Fibroblast of villous mesenchyme (primary cell): ENCODE measurements around the gene CDC37. TPM values are rescaled to one million over a fixed set of nuclear protein-coding genes. Genes with fewer than 3 reads are reported as not detected.

Experiments used
- DNase-seq: peaks from one replicate; pipeline ENCODE4 v3.0.0-alpha.2; 2010; ENCODE audit warnings: low read depth
- H3K4me3 ChIP-seq: 2 replicates; pipeline ENCODE4 v1.5.1; 2011; ENCODE audit warnings: low read depth, mild to moderate bottlenecking, low read length
- total RNA-seq: library from RNA; depleted of rRNA; stranded (reverse); fragments of >200 nt; gene quantifications from 2 replicates; pipeline ENCODE4 v1.2.3, GENCODE V29; 2012
- TF ChIP-seq, protein P1 (sequence below): IDR thresholded peaks from 2 replicates; pipeline ENCODE4 v1.5.1; 2012; ENCODE audit warnings: low read depth, mild to moderate bottlenecking, low read length; ENCODE audit not compliant: insufficient read depth

CDC37 gene
- total RNA-seq, 1 donor: 164 TPM

DNA sequence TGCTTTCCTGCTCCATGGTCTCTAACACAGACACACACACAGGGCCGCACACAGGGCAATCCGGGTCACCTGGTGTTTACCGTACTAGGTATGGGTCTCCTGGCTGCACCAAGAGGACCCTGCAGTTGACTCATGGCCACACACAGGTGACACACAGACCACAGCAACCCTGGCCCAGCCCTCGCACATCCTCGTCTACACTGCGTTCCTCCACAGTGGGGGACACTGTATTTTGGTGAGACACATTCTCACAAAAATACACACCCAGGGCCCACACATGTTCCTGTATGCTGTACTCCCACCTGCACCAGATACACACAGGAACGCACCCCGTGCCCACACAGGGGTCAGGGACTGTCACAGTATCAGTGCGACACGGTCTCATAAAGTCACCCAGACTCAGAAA, 29.8 kb upstream of the CDC37 start:
- TF ChIP-seq, protein P1, sequence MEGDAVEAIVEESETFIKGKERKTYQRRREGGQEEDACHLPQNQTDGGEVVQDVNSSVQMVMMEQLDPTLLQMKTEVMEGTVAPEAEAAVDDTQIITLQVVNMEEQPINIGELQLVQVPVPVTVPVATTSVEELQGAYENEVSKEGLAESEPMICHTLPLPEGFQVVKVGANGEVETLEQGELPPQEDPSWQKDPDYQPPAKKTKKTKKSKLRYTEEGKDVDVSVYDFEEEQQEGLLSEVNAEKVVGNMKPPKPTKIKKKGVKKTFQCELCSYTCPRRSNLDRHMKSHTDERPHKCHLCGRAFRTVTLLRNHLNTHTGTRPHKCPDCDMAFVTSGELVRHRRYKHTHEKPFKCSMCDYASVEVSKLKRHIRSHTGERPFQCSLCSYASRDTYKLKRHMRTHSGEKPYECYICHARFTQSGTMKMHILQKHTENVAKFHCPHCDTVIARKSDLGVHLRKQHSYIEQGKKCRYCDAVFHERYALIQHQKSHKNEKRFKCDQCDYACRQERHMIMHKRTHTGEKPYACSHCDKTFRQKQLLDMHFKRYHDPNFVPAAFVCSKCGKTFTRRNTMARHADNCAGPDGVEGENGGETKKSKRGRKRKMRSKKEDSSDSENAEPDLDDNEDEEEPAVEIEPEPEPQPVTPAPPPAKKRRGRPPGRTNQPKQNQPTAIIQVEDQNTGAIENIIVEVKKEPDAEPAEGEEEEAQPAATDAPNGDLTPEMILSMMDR: no peak
- H3K4me3 ChIP-seq: no peak overlapping the region
- DNase-seq: no peak

DNA sequence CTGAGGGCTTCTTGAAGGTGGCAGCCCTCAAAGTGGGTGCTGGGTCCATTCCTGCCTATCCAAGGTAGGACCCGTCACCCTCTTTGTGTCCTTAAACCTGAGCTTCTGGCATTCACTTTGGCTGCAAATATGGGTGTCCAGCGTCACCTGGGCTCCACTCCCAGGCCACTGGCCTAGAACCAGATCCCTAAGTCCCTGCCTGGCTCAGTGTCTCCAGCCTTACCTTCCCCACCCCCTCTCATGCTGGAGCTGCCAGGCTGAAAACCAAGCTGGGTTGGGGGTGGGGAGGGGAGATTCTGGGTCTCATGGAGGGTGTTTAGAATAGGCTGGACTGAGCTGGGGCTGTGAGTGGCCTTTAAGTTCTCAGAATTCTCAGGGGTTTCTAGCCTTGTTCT, 29.4 kb upstream of the CDC37 start:
- peak overlapping the region; percentile 79 for H3K4me3 ChIP-seq
- DNase-seq: no peak
- TF ChIP-seq, protein P1: no peak

DNA sequence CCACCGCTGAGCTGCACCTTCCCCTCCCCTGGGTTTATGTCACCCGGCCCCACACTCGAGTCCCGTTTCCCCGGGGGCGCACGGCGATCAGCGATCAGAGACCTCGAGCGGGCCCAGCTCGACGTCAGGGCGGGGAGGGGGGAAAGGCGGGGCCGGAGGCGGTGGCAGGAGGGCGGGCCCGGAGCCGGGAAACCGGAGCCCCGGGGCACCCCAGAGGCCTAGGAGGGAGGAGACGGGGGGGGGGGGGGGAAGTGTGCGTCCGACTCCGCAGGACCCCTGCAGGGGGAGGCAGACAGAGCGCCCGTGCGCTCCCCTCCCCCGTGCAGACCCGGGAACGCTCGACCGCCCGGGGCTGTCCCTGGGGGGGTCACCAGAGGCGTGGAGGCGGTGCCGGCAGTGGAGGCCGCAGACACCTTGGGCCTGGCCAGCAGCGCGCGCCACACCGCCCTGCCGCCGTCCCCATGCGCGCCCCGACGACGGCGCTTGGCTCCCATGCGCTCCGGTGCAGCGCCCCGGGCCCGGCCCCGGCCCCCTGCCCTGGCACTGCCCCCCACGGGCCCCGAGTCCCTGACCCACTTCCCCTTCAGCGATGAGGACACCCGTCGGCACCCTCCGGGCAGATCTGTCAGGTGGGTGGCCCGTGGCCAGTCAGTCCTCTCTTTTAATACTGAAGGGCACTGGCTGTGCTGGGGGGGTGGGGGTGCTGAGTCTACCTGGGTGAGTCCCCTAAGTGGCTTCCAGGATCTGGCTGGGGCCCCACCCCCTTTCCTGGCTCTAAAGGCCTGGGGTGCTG, 28.8 kb upstream of the CDC37 start:
- TF ChIP-seq, protein P1: no peak
- peak overlapping the region; percentile 79 for H3K4me3 ChIP-seq
- DNase-seq: peak; percentile 65

DNA sequence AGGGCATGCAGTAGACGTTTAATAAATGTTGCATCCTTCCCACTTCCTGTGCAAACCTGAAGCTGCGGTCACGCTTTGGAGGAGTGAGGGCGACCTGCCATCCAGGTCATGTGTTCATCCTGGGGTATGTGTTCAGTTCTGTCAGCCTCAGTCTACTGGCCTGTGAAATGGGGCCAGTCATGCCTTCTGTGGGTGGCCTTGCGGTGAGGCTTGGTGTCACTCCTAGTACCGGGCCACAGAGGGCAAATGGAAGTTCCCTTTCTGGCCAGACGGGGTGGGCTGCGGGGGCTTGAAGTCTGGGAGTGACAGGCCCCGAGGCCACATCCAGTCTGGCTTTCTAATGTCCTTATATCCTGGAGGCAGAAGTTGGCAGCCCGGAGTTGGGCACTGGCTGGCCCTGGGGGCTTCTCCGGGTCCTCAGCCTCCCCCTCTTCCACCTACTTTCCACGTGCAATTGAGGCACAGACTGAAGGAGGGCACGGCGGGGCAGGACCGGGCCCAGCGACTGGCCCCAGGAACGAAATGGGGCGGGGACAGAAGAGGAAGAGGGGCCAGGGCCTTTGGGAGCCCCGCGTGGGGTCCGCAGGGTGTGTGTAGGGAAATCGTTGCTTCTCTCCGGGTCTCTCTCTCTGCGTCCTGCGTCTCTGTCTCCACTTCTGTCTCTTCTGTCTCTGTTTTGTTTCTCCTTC, 28.1 kb upstream of the CDC37 start:
- TF ChIP-seq, protein P1: no peak
- H3K4me3 ChIP-seq: peak overlapping the region; percentile 79
- peak; percentile 31 for DNase-seq

DNA sequence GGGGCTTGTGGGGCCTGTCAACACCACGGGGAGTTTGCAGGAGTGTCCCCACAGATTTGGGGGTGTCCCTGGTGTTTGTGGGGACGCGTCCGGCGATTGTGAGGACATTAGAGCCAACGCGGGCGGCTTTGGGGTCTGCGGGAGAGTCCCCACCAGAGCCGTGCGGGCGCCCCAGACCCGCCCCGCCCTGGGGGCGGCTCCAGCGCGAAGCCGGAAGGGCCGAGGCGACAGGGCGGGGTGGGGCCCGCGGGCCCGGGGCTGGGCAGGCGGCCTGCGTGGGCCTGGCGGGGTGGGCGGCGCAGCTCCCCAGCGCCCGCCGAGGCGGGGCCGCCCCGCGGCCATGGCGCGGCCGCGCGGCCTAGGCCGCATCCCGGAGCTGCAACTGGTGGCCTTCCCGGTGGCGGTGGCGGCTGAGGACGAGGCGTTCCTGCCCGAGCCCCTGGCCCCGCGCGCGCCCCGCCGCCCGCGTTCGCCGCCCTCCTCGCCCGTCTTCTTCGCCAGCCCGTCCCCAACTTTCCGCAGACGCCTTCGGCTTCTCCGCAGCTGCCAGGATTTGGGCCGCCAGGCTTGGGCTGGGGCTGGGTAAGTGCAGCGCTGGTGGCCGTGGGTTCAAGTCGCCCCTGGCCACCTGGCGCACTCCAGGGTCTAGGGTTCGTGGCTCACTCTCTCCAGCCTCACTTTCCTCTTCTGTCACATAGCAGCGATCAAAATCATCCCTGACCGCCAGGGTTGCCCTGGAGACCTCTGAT, 27.3 kb upstream of the CDC37 start:
- H3K4me3 ChIP-seq: peak overlapping the region; percentile 79
- DNase-seq: peak; percentile 60
- TF ChIP-seq, protein P1: no peak

DNA sequence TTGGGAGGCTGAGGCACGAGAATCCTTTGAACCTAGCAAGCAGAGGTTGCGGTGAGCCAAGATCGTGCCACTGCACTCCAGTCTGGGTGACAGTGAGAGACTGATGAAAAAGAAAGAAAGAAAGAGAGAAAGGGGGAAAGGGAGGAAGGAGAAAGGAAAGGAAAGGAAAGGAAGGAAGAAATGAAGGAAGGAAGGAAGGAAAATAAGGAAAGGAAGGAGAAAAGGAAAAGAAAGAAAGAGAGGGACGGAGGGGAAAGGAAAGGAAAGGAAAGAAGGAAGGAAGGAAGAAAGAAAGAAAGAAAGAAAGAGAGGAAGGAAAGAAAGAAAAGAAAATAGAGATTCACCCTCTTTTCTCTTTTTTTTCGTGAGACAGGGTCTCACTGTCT, 25.6 kb upstream of the CDC37 start:
- DNase-seq: no peak
- TF ChIP-seq, protein P1: no peak
- no peak overlapping the region for H3K4me3 ChIP-seq
